ENCODE measurements around the gene ZNF708.
"Not testable (repeated sequence)": the region's sequence is repeated elsewhere in the genome, so short reads cannot be mapped to it uniquely, and the experiment has no call there.

The ZNF708 gene

DNA sequence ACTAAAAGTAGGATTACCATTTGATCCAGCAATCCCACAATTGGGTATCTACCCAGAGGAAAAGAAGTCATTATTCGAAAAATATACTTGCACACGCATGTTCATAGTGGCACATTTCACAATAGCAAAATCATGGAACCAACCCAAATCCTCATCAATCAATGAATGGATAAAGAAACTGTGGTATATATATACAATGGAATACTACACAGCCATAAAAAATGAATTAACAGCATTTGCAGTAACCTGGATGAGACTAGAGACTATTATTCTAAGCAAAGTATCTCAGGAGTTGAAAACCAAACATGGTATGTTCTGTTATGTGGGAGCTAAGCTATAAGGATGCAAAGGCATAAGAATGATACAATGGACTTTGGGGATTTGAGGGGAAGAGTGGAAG, 3.0 kb downstream of the ZNF708 start:
- ChIA-PET CTCF (no interaction called here), POLR2A (no interaction called here)
- TF ChIP-seq CTCF (IDR thresholded peaks at IDR 0.05; ENCODE audit: control extremely low read depth, extremely low read depth, low read depth, missing control alignments): no peak
- no peak for DNase-seq (ENCODE audit: extremely low spot score)

DNA sequence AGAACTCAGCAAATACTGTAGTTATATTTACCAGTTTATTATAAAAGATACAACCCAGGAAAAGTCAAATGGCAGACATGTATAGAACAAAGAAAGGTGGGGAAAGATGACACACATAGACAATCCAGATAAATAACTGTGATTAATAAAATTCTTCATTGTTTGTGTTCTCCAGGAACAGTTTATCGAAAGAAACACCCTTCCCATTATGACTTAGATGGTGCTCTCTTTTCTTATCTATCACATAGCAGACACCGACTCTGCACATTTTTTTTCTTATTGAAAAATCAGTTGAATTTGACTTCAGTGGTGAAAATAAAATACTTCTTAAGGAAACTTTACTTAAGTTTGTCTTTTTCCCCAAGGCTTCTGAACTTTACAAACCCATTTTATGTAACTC, 6.2 kb downstream of the ZNF708 start:
- POLR2A ChIA-PET: interaction anchor here (0.7 kb wide), 1 partner anchor 74 kb away, joined by 3 read pairs; the partner anchor contains the start of gene ZNF493
- no peak for DNase-seq (ENCODE audit: extremely low spot score)
- CTCF ChIA-PET: interaction anchor here (1.4 kb wide), 1 partner anchor 79 kb away, joined by 3 read pairs; no protein-coding TSS in a partner anchor
- no peak for TF ChIP-seq CTCF (IDR thresholded peaks at IDR 0.05; ENCODE audit: control extremely low read depth, extremely low read depth, low read depth, missing control alignments)

DNA sequence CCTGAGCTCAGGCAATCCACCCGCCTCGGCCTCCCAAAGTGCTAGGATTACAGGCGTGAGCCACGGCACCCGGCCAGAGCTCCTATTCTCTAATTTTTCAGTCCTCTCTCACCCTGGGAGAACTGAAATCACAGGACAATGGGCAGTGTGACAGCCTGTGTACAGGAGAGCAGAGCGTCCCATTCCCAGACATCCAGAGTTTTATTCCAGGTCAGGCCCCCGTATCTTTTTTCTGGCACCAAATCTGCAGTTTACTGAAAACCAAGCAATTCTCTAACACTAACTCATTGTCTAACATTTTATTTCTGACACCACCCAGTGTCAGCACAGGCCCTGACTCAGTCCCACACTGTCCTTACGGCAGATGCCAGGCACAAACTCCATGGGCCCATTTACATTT, 6.7 kb downstream of the ZNF708 start:
- ChIA-PET POLR2A (no interaction called here), CTCF (interaction anchor here (1.4 kb wide), 1 partner anchor 79 kb away, joined by 3 read pairs; no protein-coding TSS in a partner anchor)
- no peak for TF ChIP-seq CTCF (IDR thresholded peaks at IDR 0.05; ENCODE audit: control extremely low read depth, extremely low read depth, low read depth, missing control alignments)
- DNase-seq (ENCODE audit: extremely low spot score): no peak

GRCh38 chr19:21321996-21322395, 7.2 kb downstream of the ZNF708 start:
- ChIA-PET POLR2A (no interaction called here), CTCF (interaction anchor here (1.4 kb wide), 1 partner anchor 80 kb away, joined by 3 read pairs; no protein-coding TSS in a partner anchor)
- no peak for DNase-seq (ENCODE audit: extremely low spot score)
- TF ChIP-seq CTCF (IDR thresholded peaks at IDR 0.05; ENCODE audit: control extremely low read depth, extremely low read depth, low read depth, missing control alignments): no peak

DNA sequence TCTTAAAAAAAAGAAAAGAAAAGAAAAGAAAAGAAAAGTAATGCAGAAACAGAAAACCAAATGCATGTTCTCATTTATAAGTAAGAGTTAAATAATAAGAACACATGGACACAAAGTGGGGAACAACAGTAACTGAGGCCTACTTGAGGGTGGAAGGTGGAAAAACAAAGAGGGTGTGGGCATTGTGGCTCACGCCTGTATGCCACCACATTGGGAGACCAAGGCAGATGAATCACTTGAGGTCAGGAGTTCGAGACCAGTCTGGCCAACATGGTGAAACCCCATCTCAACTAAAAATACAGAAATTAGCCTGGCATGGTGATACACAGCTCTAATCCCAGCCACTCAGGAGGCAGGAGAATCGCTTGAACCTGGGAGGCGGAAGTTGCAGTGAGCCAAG, 8.1 kb downstream of the ZNF708 start:
- ChIA-PET CTCF (no interaction called here), POLR2A (no interaction called here)
- no peak for TF ChIP-seq CTCF (IDR thresholded peaks at IDR 0.05; ENCODE audit: control extremely low read depth, extremely low read depth, low read depth, missing control alignments)
- no peak for DNase-seq (ENCODE audit: extremely low spot score)

GRCh38 chr19:21317821-21318220, 11.4 kb downstream of the ZNF708 start:
- DNase-seq (ENCODE audit: extremely low spot score): no peak
- ChIA-PET CTCF (interaction anchor here (1.1 to 1.5 kb wide), 2 partner anchors 10 to 11 kb away, joined by 3 to 4 read pairs; no protein-coding TSS in a partner anchor), POLR2A (no interaction called here)
- TF ChIP-seq CTCF (IDR thresholded peaks at IDR 0.05; ENCODE audit: control extremely low read depth, extremely low read depth, low read depth, missing control alignments): no peak

GRCh38 chr19:21314676-21315075, 14.5 kb downstream of the ZNF708 start:
- no peak for DNase-seq (ENCODE audit: extremely low spot score)
- ChIA-PET CTCF (interaction anchor here (1.0 kb wide), 1 partner anchor 17 kb away, joined by 4 read pairs; no protein-coding TSS in a partner anchor), POLR2A (no interaction called here)
- no peak for TF ChIP-seq CTCF (IDR thresholded peaks at IDR 0.05; ENCODE audit: control extremely low read depth, extremely low read depth, low read depth, missing control alignments)

GRCh38 chr19:21312807-21313206, 16.4 kb downstream of the ZNF708 start:
- POLR2A ChIA-PET; CTCF ChIA-PET; DNase-seq (ENCODE audit: extremely low spot score): not testable (repeated sequence)
